Stimulated activated effector memory CD8-positive, alpha-beta T cell treated with anti-CD3 and anti-CD28 coated beads, Interleukin-12 subunit alpha, Interleukin-12 subunit beta, amount 100 ng/mL, for 72 hours (primary cell): ENCODE measurements around the gene ZNF792.

Experiments
- ATAC-seq: fragments of 150-1000 bp; cut with Tn5 transposase; 2 replicates; pipeline ENCODE4 v1.10.0; 2021
- DNase-seq, 2 donors: peaks; one replicate each; pipeline ENCODE4 v3.0.0; 2021 to 2022; ENCODE audit warnings: low spot score in 2 of 2
- H3K27ac Mint-ChIP-seq: one replicate; pipeline ENCODE4 v1.8.0; 2022; ENCODE audit warnings: mild to moderate bottlenecking, mixed read lengths
- H3K36me3 Mint-ChIP-seq: one replicate; pipeline ENCODE4 v1.8.0; 2022; ENCODE audit warnings: mild to moderate bottlenecking, mixed read lengths
- H3K4me1 Mint-ChIP-seq: one replicate; pipeline ENCODE4 v1.8.0; 2022; ENCODE audit warnings: mixed read lengths
- H3K4me3 Mint-ChIP-seq: one replicate; pipeline ENCODE4 v1.8.0; 2022; ENCODE audit warnings: mild to moderate bottlenecking, mixed read lengths
- H3K9me3 Mint-ChIP-seq: one replicate; pipeline ENCODE4 v1.8.0; 2022; ENCODE audit warnings: mixed read lengths

Gene ZNF792

DNA sequence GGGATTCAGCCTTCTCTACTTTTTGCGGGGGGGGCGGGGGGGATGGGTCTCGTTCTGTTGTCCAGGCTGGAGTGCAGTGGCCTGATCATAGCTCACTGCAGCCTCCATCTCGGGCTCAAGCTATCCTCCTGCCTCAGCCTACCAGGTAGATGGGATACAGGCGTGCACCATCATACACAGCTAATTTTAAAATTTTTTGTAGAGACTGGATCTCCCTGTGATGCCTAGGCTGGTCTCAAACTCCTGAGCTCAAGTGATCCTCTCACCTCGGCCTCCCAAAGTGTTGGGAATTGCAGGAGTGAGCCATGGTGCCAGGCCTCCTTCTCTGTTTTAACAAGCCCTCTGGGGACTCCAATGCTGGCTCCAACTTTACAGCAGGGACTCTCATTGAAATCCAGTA, 569 bp upstream of the ZNF792 start:
- Mint-ChIP-seq H3K36me3 (peaks cover 21% of the 10 kb centered on the region), H3K9me3 (peaks cover 26% of the 10 kb centered on the region), H3K4me3 (peak overlapping the region; percentile 97), H3K27ac (no peak overlapping the region), H3K4me1 (peaks cover 37% of the 10 kb centered on the region)
- ATAC-seq (no peak), DNase-seq (no peak)

DNA sequence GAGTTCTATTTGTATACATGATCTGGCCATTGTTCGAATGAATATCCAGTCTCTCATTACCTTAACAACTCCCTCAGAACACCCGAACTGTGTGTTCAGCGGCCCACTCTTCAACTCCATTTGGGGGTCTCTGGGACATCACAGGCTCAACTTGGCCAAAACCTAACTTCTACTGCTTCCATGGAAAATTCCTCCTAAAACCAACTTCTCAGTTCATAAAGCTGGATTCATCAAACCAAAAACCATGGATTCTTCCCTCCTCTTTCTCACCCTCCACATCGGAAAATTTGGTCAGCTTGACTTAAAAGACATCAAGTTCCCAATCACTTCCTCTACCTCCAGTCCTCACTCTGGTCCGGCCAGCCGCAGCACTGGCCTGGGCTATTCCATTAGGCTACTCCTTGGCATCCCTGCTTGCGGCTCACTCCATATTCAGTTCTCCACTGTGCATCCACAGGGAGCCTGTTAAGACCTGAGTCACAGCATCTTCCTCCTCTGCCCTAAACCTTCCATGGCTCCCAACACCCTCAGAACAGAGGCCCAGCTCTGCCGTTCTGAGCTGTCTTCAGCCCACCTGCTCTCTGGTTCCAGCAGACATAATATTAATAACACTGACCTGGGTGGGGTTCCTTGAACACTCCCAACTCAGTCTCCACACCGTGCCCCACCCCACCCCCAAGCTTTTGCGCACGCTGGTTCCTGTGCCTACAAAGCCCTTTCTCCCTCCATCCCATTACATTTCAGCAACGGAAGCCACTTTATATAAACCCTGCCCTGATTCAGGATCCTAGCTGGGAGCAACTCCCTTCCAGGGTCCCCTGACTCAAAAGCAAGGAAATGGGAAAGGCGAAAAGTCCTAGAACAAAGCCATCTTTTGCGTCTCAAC, 1.1 kb downstream of the ZNF792 start:
- Mint-ChIP-seq H3K9me3 (peaks cover 28% of the 10 kb centered on the region), H3K4me1 (peaks cover 37% of the 10 kb centered on the region), H3K36me3 (peaks cover 37% of the 10 kb centered on the region), H3K27ac (peak overlapping the region; percentile 95), H3K4me3 (peak overlapping the region; percentile 97)
- ATAC-seq (no peak), DNase-seq (no peak)

DNA sequence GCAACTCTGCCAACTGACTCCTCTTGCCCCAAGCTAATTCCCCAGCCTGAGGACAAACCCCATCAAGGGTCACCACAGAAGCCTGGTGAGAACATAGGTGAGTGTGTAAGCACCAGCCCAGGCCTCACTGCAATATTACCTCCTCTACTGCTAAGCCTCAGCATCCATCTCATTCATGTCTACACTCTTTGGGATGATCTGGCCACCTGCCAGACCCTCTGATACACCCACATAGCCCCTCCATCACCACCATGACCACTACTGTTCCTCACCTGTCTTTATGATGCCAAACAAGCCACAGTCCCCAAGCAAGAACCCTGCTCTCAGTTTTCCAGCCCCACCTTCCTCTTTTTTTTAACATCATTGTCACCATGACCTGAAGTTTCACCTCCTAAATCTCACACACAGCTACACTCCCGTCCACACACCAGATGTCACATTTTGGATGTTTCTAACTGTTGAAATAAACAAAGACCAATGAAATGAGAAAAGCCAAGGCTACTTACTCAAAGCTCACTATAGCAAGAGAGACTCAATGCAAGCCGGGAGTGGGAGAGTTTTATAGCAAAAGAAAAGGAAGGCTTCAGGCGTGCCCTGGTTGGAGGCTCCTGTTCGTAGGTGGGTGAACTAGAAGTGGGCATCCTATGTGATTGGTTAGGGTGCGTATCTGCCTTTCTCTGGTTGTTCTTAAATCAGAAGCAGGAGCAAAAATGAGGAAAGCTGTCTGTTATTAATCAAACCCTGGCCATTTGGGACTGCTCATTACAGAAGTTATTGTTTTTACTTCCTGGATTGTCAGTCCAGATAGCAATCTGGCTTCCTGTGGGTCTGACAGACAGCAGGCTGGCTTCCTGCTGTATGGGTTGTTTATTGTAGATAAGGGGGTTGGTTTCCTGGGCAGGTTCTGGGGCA, 2.0 kb downstream of the ZNF792 start:
- DNase-seq (no peak), ATAC-seq (peak; percentile 17)
- peaks cover 31% of the 10 kb centered on the region for H3K9me3 Mint-ChIP-seq
- H3K27ac Mint-ChIP-seq = peak overlapping the region; percentile 95
- H3K4me3 Mint-ChIP-seq = peak overlapping the region; percentile 97
- peaks cover 37% of the 10 kb centered on the region for H3K4me1 Mint-ChIP-seq
- peaks cover 46% of the 10 kb centered on the region for H3K36me3 Mint-ChIP-seq

DNA sequence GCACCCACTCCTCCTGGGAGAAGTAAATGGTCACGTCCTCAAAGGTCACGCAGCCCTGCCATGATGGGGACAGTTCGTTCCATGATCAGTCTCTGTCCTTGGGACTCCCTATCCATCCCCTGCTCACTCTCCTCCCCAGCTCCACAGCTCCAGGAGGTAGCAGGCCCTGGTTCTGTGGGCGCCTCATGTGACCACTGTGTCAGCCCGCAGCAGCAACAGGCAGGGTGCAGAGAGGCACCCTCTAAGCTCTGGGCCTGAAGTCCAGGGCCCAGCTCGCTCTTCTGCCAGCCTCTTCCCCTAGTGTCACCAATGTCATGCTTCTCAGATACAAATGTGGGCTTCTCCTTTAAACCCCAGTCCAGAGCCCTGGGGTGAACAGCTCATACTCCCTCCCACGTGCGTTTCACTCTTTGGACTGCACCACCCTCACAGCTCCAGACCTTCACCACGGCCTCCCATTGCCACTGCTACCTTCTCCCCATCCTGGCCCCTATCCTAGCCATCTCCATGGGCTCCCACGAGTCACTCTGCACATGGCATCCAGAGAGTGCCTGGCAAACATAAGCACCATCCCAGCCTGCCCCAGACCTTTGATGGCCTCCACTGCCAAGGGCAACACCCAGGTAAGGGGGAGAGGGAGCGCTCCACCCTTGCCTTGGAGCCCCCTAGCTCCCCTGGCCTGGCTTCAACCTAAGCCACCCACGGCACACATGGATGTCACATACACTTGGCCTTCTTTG, 2.9 kb downstream of the ZNF792 start:
- Mint-ChIP-seq H3K36me3 (peaks cover 47% of the 10 kb centered on the region), H3K27ac (peak overlapping the region; percentile 95), H3K4me1 (peaks cover 37% of the 10 kb centered on the region), H3K9me3 (peaks cover 34% of the 10 kb centered on the region), H3K4me3 (no peak overlapping the region)
- ATAC-seq = no peak
- no peak for DNase-seq

DNA sequence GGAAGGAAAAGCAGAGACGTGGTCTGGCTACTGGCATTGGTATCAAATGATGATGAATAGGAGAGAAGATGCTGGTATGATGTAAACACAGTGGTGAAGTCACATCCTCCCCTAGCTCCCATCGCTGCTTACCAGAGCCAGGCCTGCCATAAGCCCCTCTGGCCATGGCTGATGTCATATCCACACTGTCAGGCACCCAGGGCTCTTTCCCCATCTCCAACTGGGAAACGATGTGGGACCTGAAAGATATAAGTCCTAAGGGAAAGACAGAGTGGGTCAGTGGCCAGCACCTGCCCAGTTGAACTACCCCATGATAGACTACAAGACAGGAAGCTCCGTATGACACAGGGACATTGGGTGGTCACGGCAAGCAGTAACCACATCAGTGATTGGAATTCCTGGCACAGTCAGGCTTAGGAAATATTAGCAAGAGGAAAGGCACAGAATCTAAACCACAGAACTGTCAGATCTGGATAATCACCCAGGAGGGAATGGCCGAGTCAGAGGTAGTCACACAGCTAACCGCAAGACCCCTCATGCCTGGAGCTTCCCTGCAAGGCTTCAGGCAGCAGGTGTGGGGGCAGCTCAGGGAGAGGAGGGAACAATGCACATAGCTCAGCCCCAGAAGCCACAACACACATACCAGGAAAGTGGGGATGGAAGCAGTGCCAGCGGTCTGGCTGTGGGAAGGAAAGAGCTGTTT, 3.8 kb downstream of the ZNF792 start:
- Mint-ChIP-seq H3K4me3 (no peak overlapping the region), H3K4me1 (peaks cover 37% of the 10 kb centered on the region), H3K27ac (no peak overlapping the region), H3K9me3 (peaks cover 41% of the 10 kb centered on the region), H3K36me3 (peaks cover 47% of the 10 kb centered on the region)
- DNase-seq (no peak), ATAC-seq (no peak)

DNA sequence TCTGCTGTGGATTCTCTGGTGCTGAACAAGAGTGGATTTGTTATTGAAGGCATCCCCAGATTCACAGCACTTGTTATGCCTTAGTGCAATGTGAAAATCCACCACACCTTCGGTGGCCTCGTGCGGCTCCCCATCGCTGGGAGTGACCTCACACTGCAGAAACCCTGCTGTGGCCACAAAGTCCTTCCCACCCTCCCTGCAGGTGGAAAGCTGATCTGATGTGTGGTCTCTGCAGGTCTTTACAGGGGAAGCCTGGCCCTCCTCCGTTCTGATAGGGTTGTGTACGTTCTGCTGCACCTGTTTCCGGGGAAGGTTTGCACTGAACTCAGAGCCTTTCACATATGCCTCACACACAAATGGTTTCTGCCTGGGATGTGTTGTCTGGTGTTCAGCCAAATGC, 5.0 kb downstream of the ZNF792 start:
- ATAC-seq = no peak
- Mint-ChIP-seq H3K4me3 (no peak overlapping the region), H3K4me1 (peaks cover 33% of the 10 kb centered on the region), H3K9me3 (peaks cover 45% of the 10 kb centered on the region), H3K27ac (no peak overlapping the region), H3K36me3 (peaks cover 47% of the 10 kb centered on the region)
- DNase-seq = no peak

DNA sequence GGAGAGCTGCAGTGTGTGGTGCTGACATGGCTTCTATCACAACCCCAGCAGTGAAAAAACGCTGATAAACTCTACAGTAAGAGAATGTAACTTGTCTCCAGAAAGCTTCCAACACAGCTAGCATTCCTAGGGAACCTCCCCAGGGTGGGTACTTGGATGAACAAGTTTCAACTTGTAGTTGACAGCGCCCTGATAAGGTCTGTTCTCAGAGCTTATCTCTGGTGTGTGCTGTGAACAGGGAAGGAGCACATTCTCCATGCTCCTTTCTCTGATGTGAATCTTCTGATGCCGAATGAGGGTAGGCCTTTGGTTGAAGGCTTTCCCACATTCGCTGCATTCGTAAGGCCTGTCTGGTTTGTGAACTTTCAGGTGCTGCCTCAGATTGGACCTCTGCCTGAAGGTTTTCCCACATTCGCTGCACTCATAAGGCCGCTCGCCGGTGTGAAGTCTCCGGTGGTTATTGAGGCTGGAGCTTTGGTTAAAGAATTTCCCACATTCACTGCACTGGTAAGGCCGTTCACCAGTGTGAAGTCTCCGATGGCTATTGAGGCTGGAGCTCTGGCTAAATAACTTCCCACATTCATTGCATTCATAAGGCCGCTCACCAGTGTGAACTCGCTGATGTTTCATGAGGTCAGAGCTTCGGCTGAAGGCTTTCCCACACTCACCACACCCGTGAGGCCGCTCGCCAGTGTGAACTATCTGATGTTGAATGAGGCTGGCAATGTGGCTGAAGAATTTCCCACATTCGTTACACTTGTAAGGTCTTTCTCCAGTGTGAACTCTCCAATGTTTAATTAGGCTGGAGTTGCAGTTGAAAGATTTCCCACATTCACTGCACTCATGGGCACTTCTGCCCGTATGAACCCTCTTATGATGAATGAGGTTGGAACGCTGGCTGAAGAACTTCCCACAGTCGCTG, 5.9 kb downstream of the ZNF792 start:
- no peak for DNase-seq
- peaks cover 52% of the 10 kb centered on the region for H3K36me3 Mint-ChIP-seq
- ATAC-seq = no peak
- no peak overlapping the region for H3K27ac Mint-ChIP-seq
- peaks cover 47% of the 10 kb centered on the region for H3K9me3 Mint-ChIP-seq
- no peak overlapping the region for H3K4me3 Mint-ChIP-seq
- peaks cover 28% of the 10 kb centered on the region for H3K4me1 Mint-ChIP-seq

DNA sequence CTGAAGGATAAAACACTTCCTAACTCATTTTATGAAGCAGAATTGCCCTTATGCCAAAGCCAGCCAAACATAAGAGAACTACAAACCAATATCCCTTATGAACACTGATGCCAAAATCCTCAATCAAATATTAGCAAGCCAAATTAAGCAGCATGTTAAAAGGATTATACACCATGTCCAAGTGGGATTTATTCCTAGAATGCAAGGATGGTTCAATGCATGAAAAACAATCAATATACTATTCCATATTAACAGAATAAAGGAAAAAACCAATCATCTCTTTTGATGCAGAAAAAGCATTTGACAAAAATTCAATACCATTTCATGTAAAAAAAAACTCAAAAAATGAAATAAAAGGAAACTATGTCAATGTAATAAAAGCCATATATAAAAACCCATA, 10.9 kb downstream of the ZNF792 start:
- H3K27ac Mint-ChIP-seq = no peak overlapping the region
- H3K9me3 Mint-ChIP-seq = peaks cover 51% of the 10 kb centered on the region
- ATAC-seq = no peak
- H3K4me1 Mint-ChIP-seq = no peaks in the 10 kb centered on the region
- H3K36me3 Mint-ChIP-seq = peaks cover 30% of the 10 kb centered on the region
- no peak for DNase-seq
- H3K4me3 Mint-ChIP-seq = no peak overlapping the region

DNA sequence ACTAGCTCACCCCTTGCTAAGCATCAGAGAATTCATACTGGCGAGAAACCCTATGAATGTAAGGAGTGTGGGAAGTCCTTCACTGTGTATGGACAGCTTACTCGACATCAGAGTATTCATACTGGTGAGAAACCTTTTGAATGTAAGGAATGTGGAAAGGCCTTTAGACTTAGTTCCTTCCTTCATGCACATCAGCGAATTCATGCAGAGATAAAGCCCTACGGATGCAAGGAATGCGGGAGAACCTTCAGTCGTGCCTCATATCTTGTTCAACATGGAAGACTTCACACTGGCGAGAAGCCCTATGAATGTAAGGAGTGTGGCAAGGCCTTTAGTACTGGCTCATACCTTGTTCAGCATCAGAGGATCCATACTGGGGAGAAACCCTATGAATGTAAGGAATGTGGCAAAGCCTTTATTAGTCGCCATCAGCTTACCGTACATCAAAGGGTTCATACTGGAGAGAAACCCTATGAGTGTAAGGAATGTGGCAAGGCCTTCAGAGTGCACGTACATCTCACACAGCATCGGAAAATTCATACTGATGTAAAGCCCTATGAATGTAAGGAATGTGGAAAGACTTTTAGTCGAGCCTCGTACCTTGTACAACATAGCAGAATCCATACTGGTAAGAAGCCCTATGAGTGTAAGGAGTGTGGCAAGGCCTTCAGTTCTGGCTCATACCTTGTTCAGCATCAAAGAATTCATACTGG, 20.0 kb downstream of the ZNF792 start:
- no peak for DNase-seq
- Mint-ChIP-seq H3K9me3 (peaks cover 35% of the 10 kb centered on the region), H3K4me1 (no peaks in the 10 kb centered on the region), H3K4me3 (no peak overlapping the region), H3K27ac (no peak overlapping the region), H3K36me3 (peaks cover 6% of the 10 kb centered on the region)
- ATAC-seq = no peak

DNA sequence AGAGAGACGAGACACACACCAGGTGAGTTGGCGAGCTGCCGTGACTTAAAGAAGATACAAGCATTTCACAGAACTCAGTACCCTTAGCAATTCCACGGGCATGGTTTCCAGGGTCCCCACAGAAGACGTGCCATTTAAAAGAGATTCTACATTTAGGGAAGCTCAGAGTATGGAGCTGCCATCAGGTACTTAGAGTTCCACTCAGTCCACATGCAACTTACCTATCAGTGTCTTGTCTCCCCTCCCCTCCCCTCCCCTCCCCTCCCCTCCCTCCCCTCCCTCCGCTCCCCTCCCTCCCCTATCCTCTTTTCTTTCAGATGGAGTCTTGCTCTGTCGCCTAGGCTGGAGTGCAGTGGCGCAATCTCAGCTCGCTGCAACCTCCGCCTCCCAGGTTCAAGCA, 25.1 kb downstream of the ZNF792 start:
- Mint-ChIP-seq H3K4me1 (no peaks in the 10 kb centered on the region), H3K27ac (no peak overlapping the region), H3K9me3 (peaks cover 19% of the 10 kb centered on the region), H3K4me3 (no peak overlapping the region), H3K36me3 (peaks cover 28% of the 10 kb centered on the region)
- no peak for DNase-seq
- ATAC-seq = no peak

DNA sequence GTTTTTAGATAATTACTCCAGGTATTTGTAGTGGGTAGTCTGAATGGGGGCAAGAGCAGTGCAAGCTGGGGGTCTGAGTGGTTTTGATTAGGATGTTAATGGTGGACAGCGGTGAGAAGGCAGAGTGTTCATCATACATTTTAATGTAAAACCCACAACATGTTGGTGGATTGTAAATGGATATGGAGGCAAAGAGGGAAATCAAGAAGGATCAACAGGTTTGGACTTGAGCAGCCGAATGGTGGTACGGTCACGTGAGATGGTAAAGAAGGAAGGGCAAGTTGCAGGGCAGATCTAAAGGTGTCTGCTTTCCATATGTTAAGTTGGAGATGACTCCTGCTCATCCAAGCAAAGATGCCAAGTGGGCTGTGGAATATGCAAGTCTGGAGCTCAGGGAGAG, 27.8 kb downstream of the ZNF792 start:
- no peak overlapping the region for H3K27ac Mint-ChIP-seq
- H3K36me3 Mint-ChIP-seq = peaks cover 44% of the 10 kb centered on the region
- H3K4me1 Mint-ChIP-seq = no peaks in the 10 kb centered on the region
- ATAC-seq = no peak
- no peak overlapping the region for H3K4me3 Mint-ChIP-seq
- peaks cover 8% of the 10 kb centered on the region for H3K9me3 Mint-ChIP-seq
- DNase-seq = no peak

DNA sequence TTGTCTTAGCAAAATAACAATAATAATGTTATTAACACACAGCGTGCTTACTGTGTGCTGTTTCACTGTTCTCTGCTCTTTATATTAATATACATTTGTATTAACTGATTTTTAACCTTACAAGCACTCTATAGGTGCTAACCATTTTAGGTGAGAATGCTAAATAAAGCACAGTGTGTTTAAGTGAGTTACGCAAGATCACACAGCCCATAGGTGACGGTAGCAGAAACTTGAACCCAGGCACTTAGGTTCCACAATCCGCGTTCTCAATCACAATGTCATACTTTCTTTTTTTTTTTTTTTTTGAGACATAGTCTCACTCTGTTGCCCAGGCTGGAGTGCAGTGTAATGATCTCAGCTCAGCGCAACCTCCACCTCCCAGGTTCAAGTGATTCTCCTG, 31.5 kb downstream of the ZNF792 start:
- DNase-seq (no peak), ATAC-seq (no peak)
- Mint-ChIP-seq H3K9me3 (peaks cover 3% of the 10 kb centered on the region), H3K4me1 (peaks cover under 1% of the 10 kb centered on the region), H3K27ac (no peak overlapping the region), H3K36me3 (peaks cover 43% of the 10 kb centered on the region), H3K4me3 (no peak overlapping the region)

DNA sequence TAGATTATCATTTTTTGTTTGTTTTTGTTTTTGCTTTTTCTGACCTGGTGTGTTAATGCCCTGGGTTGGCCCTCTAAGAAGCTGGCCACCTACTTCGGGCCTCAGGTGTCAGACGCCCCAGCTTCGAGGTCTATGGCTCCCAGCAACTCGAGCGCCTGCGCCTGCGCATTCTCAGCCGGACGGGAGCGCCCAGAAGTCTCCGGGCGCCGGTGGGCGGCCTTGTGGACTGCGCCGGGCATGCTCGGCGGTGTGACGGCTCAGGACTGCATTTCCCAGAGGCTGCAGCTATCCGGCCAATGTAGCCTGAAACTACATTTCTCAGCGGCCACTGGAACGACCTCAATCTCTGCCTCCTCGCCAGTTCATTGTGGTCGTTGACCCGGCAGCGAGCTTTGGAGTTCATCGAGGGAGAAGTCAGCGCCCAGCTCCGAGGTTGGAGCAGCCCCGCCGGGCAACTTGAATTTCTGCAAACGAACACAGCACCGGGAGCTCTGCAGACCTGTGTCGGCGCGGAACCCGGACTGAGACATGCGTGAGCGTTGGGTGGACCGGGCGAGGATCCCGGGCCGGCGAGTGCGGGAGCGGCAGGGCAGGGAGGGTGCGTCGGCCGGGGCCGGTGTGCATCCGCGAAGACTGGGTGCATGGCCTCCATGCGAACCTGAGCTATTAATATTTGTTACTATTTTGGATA, 37.2 kb downstream of the ZNF792 start, which contains the start of gene ZNF30:
ZNF30 (plus strand) TSS at position 219 of the 691 bp plus-strand sequence. CDS start 3,045 bp downstream, outside the sequence.
- peak; percentile 73 to 88 for DNase-seq
- peak; percentile 99 for ATAC-seq
- H3K9me3 Mint-ChIP-seq = no peaks in the 10 kb centered on the region
- H3K36me3 Mint-ChIP-seq = peaks cover 4% of the 10 kb centered on the region
- H3K4me3 Mint-ChIP-seq = peak within 1 kb of the TSS; percentile 91
- H3K4me1 Mint-ChIP-seq = peaks cover 10% of the 10 kb centered on the region
- peak within 1 kb of the TSS; percentile 70 for H3K27ac Mint-ChIP-seq
